PC-3 (cell line): Measurements from ENCODE around the gene DNAJB1. TPM values are rescaled to one million over a fixed set of nuclear protein-coding genes. Genes with fewer than 3 reads are reported as not detected.

Source experiments
- ATAC-seq: fragments of 200-7000 bp; cut with Tn5 transposase; 2 replicates; pipeline ENCODE4 v1.9.1; 2020; ENCODE audit warnings: mild to moderate bottlenecking, moderate library complexity
- BruUV-seq: library from RNA; stranded (reverse); fragments of 400-500 nt; replicated peaks from 2 replicates; lab custom pipeline; 2021; lab: Mats Ljungman, UMichigan
- CTCF ChIA-PET: fragments of 300-600 bp; sonication (Branson Sonifier 250); formaldehyde crosslinking; loops from one replicate; lab custom pipeline; 2022; ENCODE audit warnings: antibody characterized with exemption; lab: Charles Lee
- POLR2A ChIA-PET: fragments of 300-600 bp; sonication (Branson Sonifier 250); formaldehyde crosslinking; loops from one replicate; lab custom pipeline; 2022; ENCODE audit warnings: antibody characterized with exemption; ENCODE audit not compliant: unreplicated experiment; lab: Charles Lee
- DNase-seq: peaks from one replicate; pipeline ENCODE4 v3.0.0-alpha.2; 2015
- H2AFZ ChIP-seq: fragments of 300-600 bp; sonication (generic); 2 replicates; pipeline ENCODE4 v1.6.0; 2016; ENCODE audit warnings: antibody characterized with exemption, low read length
- H3F3A ChIP-seq: fragments of 300-600 bp; sonication (generic); one replicate; pipeline ENCODE4 v1.6.0; 2017; ENCODE audit warnings: antibody characterized with exemption, low read length, control low read depth, mild to moderate bottlenecking; ENCODE audit not compliant: unreplicated experiment
- H3K27ac ChIP-seq: fragments of 300-600 bp; sonication (generic); 2 replicates; pipeline ENCODE4 v1.5.1; 2016; ENCODE audit warnings: mild to moderate bottlenecking, low read length
- H3K27me3 ChIP-seq: fragments of 300-600 bp; sonication (generic); 2 replicates; pipeline ENCODE4 v1.6.1; 2016; ENCODE audit warnings: low read length, mixed read lengths
- H3K36me3 ChIP-seq: fragments of 300-600 bp; sonication (generic); 2 replicates; pipeline ENCODE4 v1.6.1; 2016; ENCODE audit warnings: low read depth, mixed run types, low read length, mixed read lengths
- H3K4me1 ChIP-seq: fragments of 300-600 bp; sonication (generic); 2 replicates; pipeline ENCODE4 v1.5.1; 2016; ENCODE audit warnings: low read length; ENCODE audit not compliant: insufficient read depth
- H3K4me2 ChIP-seq: fragments of 300-600 bp; sonication (generic); 2 replicates; pipeline ENCODE4 v1.6.0; 2016; ENCODE audit warnings: low read length
- H3K4me3 ChIP-seq: fragments of 300-600 bp; sonication (generic); 2 replicates; pipeline ENCODE4 v1.5.1; 2016; ENCODE audit warnings: mild to moderate bottlenecking, low read length, mixed read lengths
- H3K79me2 ChIP-seq: fragments of 300-600 bp; sonication (generic); 2 replicates; pipeline ENCODE4 v1.6.1; 2017; ENCODE audit warnings: low read length, mixed read lengths
- H3K9ac ChIP-seq: fragments of 300-600 bp; sonication (generic); 2 replicates; pipeline ENCODE4 v1.6.0; 2016; ENCODE audit warnings: mild to moderate bottlenecking, low read length
- H3K9me2 ChIP-seq: fragments of 300-600 bp; sonication (generic); replicated peaks from 2 replicates; pipeline ENCODE4 v1.6.1; 2016; ENCODE audit warnings: mixed run types, low read length, mixed read lengths
- H3K9me3 ChIP-seq: fragments of 300-600 bp; sonication (generic); 2 replicates; pipeline ENCODE4 v1.6.1; 2016; ENCODE audit warnings: low read length, mixed read lengths
- H4K20me1 ChIP-seq: fragments of 300-600 bp; sonication (generic); 2 replicates; pipeline ENCODE4 v1.6.1; 2016; ENCODE audit warnings: low read length, mixed read lengths
- CTCF ChIP-seq: fragments of 300-600 bp; sonication (generic); conservative IDR thresholded peaks from 2 replicates; pipeline ENCODE4 v1.5.1; 2017; ENCODE audit warnings: antibody characterized with exemption, low read depth, mild to moderate bottlenecking, low read length
- EZH2 ChIP-seq: fragments of 300-600 bp; sonication (generic); IDR thresholded peaks from one replicate; pipeline ENCODE4 v1.6.1; 2017; ENCODE audit warnings: antibody characterized with exemption, mild to moderate bottlenecking, low read length; ENCODE audit not compliant: unreplicated experiment
- EZH2phosphoT487 ChIP-seq: fragments of 300-600 bp; sonication (generic); IDR thresholded peaks from 2 replicates; pipeline ENCODE4 v1.6.1; 2018; ENCODE audit warnings: mild to moderate bottlenecking, antibody characterized with exemption, low read length, borderline replicate concordance
- intact Hi-C: fragments of 100-400 bp; cut with micrococcal nuclease; formaldehyde crosslinking; loops from 2 replicates; pipeline ENCODE4 v1.9.0; 2023
- total RNA-seq: library from RNA; depleted of rRNA; stranded (reverse); fragments of >200 nt; gene quantifications from 2 replicates; pipeline ENCODE4 v1.2.3, GENCODE V29; 2014

Gene DNAJB1
- total RNA-seq, 1 experiment from 2014 or later, result 167 TPM

GRCh38 chr19:14560776-14561108 is 42.5 kb upstream of the DNAJB1 start:
- H3K9ac ChIP-seq, result no peak overlapping the region
- DNase-seq, result no peak
- intact Hi-C loops, result no loop called here
- H3K36me3 ChIP-seq, result peaks cover 8% of the 10 kb centered on the region; the same call in 1 of the 2 replicates
- H3K9me3 ChIP-seq, result no peaks in the 10 kb centered on the region
- H3K27me3 ChIP-seq, result no peaks in the 10 kb centered on the region
- H3F3A ChIP-seq, result no peaks in the 10 kb centered on the region
- no peaks in the 10 kb centered on the region for H4K20me1 ChIP-seq
- H3K4me1 ChIP-seq, result no peaks in the 10 kb centered on the region
- CTCF ChIA-PET, result no interaction called here
- no peak overlapping the region for H3K4me3 ChIP-seq
- no peak overlapping the region for H3K27ac ChIP-seq
- no peak for ATAC-seq
- no peak for TF ChIP-seq EZH2phosphoT487
- no peak for TF ChIP-seq CTCF
- TF ChIP-seq EZH2, result no peak
- no peak overlapping the region for H2AFZ ChIP-seq
- no peaks in the 10 kb centered on the region for H3K9me2 ChIP-seq
- no peak overlapping the region for H3K4me2 ChIP-seq
- BruUV-seq, result no TSS peak
- POLR2A ChIA-PET, result no interaction called here
- peaks cover 59% of the 10 kb centered on the region for H3K79me2 ChIP-seq

- Histone ChIP-seq H3K27ac (no peak overlapping the region), H4K20me1 (no peaks in the 10 kb centered on the region), H3K4me2 (no peak overlapping the region), H3K9ac (no peak overlapping the region), H2AFZ (no peak overlapping the region), H3K4me3 (no peak overlapping the region), H3K27me3 (no peaks in the 10 kb centered on the region), H3K9me3 (no peaks in the 10 kb centered on the region), H3F3A (no peaks in the 10 kb centered on the region), H3K4me1 (no peaks in the 10 kb centered on the region), H3K36me3 (peaks cover 8% of the 10 kb centered on the region; the same call in 1 of the 2 replicates), H3K9me2 (no peaks in the 10 kb centered on the region), H3K79me2 (peaks cover 62% of the 10 kb centered on the region)
- POLR2A ChIA-PET, result no interaction called here
- ATAC-seq (no peak), DNase-seq (no peak)
- intact Hi-C loops, result no loop called here
- TF ChIP-seq CTCF, result no peak
- TF ChIP-seq EZH2, result no peak
- no peak for TF ChIP-seq EZH2phosphoT487
- no TSS peak for BruUV-seq
- CTCF ChIA-PET, result no interaction called here
Measured at GRCh38 chr19:14559916-14560775, 41.9 kb upstream of the DNAJB1 start.

GRCh38 chr19:14558370-14559066 is 40.3 kb upstream of the DNAJB1 start:
- H3K79me2 ChIP-seq, result peaks cover 78% of the 10 kb centered on the region
- no TSS peak for BruUV-seq
- POLR2A ChIA-PET, result no interaction called here

More at GRCh38 chr19:14558370-14559066, 40.3 kb upstream of the DNAJB1 start:
- H2AFZ ChIP-seq, result no peak overlapping the region
- H3K4me3 ChIP-seq, result no peak overlapping the region
- H3K36me3 ChIP-seq, result peaks cover 3% of the 10 kb centered on the region; the same call in 1 of the 2 replicates
- H3K4me2 ChIP-seq, result no peak overlapping the region
- H3F3A ChIP-seq, result no peaks in the 10 kb centered on the region
- TF ChIP-seq CTCF (no peak), EZH2phosphoT487 (no peak), EZH2 (no peak)
- H3K9me2 ChIP-seq, result no peaks in the 10 kb centered on the region
- no peaks in the 10 kb centered on the region for H3K4me1 ChIP-seq
- ATAC-seq (no peak), DNase-seq (no peak)
- no peak overlapping the region for H3K27ac ChIP-seq
- H3K27me3 ChIP-seq, result no peaks in the 10 kb centered on the region
- H3K9ac ChIP-seq, result no peak overlapping the region
- H4K20me1 ChIP-seq, result no peaks in the 10 kb centered on the region
- no peaks in the 10 kb centered on the region for H3K9me3 ChIP-seq
- CTCF ChIA-PET, result no interaction called here
- intact Hi-C loops, result no loop called here
